Raji (cell line): Measurements from ENCODE around the gene MYH9.

ENCODE experiments used
- POLR2A ChIP-seq: IDR thresholded peaks from 2 replicates; pipeline ENCODE4 v1.6.1; 2011; ENCODE audit warnings: low read depth, low read length, control low read depth; ENCODE audit not compliant: insufficient read depth

Gene MYH9

DNA sequence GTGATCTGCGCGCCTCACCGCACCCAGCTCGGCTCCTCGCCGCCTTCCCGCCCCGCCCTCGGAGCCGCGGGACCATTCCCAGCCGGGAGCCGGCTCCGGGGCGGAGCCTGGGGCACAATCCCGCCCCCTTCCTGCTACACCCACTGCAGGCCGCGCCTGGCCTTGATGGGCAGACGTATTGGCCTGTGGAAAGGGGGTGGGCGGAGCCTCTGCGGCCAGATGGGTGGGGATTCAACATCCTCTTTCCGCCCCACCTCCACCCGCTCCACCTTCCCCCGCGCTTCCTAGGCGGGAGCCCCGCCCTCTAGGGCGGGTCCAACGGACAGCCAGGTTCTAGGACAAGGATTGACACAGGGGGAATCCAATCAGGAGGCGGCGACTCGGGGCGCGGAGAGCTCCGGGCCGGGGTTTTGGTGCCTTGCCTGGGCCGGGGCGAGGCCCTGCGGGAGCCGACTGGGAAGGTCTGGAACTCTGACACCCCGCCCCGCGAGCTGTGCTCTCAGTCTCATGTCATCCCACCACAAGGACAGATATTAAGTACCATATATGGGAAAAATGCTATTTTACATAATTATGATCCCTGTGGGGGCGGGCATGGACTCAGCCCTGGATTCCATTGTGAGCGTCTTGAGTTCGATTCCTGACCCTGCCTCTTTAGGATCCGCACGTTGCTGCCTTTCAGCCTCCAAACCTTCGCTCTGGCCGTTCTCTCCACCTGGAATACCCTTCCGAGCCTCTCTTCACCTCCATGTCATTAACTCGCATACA, at the start of gene MYH9:
Gene MYH9 (minus strand): TSS at position 9 of the 768 bp plus-strand sequence. CDS start 38,731 bp downstream, outside the sequence.
- no peak for TF ChIP-seq POLR2A

DNA sequence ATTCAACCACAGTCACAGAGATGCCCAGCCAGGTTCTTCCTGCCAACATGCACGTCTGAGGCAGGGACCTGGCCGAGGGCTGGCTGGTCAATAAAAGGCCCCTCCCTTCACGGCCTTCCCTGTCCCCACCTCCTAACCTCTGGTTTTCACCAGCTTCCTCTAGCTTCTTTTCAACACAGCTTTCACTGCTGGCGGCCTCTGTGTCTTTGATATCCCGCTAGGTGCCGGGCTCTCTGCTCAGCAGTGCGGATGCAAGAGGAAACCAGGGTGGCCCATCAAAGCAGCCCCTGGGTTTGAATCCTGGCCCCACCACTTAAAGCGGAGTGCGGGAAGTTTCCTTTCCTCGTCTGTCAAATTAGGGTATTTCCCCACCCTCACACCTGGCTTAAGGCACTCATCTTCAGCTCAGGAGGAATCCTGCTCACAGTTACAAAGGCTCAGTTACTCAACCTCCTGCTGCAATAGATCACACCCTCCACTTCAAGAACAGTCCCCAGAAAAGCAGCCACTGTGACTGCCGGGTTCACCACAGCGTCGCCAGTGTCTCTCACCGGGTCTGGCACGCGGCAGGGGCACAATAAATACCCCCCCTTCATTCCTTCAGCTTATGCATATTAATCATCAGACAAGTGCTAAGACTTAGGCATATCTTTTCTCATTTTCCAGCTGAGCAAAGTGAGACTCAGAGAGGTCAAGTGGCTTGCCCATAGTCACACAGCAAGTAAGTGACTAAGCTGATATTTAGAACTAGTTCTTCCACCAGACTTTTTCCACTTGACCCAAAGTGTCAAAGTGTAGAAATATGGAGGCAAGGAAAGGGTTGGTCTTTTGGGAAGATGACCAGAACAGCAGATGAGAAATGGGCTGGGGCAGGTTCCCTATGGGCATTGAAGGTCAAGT, 48.0 kb upstream of the MYH9 start:
- TF ChIP-seq POLR2A = no peak

DNA sequence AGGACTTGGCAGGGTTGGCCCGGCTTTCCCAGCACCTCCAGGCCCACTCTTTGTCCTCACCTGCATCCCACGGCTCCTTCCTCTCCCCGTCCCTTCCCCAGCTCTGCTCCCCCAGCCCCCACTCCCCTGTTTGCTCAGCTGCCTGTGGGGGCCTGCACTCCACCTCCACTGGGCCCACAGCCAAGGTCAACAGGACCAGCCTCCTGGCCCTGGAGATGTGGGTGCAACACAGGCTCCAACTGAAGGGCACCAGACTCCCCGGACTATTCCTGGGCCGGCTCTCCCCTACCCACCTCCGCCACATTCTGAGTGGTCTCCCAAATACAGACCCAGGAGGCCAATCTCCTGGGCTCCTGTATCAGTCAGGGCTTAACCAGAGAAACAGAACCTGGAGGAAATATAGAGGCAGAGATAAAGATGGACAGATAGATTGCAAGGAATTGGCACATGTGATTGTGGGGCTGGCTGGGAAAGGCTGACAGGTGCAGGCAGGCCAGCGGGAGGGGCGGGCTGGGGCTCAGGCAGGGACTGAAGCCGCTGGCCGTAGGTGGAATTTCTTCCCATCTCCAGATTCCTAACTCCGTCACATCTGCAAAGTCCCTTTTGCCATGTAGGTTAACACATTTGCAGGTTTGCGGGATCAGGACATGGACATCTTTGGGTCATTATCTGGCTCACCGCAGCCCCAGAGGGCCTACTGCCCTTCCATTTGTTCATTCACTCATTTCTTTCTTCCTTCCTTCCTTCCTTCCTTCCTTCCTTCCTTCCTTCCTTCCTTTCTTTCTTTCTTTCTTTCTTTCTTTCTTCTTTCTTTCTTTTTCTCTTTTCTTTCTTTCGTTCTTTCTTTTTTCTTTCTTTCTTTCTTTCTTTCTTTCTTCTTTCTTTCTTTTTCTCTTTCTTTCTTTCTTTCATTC, 45.8 kb upstream of the MYH9 start:
- no peak for TF ChIP-seq POLR2A

DNA sequence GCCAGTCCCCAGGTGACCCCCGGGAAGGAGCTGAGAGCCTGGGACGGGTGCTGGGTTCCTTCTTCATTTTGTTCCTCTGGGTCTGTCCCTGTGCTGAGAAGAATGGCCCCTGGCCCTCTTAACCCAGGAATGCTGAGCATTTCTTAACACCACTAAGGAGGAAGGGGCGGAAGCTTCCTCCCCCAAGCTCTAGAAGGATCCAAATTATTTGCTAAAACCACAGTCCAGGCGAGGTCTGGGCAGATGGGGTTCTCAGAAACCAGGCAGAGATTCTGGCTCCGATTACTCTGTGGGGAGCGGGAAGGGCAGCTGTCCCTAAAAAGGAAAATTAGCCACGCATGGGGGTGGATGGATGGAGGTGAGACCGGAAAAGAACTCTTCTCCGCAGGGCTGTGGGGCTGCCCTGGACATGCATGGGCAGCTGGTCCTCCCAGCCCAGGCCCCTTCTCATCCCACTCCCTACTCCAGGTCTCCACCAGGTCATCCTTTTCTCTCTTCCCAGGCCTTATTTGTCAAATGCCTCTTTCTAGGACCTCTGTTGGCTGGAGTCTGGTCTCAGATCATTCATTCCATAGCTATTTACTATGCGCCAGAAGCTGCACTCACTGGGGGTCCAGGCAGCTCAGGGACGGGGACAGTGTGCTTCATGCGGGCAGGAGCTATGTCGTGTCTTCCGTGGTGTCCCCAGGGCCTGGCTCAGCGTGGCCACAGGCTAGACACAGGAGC, 45.0 kb upstream of the MYH9 start:
- no peak for TF ChIP-seq POLR2A

DNA sequence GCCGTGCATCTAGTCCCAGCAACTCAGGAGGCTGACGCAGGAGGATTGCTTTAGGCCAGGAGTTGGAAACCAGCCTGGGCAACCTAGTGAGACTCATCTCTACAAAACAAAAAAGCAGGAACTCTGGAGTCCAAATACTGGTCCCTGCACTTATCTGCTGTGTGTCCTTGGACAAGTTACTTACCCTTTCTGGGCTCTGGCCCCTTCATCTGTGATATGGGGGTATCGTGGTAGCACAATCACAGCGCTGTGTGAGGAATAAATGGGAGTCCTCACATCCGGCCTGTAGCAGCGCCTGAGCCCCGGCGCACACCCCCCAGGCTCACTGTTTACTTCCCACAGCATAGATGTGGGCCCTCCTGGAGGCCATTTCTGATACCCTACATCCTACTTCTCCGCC, 44.2 kb upstream of the MYH9 start:
- TF ChIP-seq POLR2A = no peak

DNA sequence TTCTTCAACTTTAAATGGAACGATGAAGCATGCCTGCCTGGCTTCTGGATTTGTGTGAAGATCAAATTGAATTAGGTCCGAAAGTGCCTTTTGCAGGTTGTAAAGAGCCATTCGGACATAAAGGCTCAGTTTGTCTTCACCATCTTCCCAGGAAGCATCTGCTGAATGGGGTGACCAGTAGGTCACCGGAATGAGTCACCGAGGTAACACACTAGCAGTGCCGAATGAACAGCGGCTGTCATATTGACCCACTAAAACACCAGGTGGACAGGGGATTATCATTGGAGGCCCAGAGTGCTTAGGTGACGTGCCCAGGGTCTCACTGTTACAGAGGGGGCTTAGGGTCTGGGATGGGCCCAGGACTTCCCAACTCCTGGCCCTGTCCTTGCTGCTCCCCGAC, 43.1 kb upstream of the MYH9 start:
- TF ChIP-seq POLR2A = no peak

DNA sequence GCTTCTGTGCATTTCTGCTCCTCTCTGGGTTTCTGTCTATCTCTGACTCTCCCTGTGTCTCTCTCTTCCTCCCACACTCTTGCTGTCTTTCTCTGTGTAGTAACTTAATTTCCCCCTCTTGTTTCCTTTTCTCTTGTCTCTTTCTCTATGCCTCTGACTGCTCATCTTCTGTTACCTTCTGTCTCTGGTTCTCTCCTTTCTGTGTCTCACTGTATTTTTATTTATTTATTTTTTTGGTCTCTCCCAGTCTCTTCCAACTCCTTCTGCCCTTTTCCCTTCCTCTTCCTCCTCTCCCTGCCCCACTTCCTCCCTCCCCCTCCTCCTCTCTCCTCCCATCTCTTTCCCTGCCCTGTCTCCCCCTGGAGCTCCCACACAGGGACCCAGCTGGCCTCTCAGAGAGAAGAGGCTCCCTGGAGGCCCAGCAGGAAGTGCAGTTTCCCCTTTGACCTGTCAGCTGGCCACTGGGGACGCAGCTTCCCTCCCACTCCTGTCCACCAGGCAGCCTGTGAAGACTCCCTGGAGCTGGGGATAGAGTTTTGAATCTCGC, 38.3 kb upstream of the MYH9 start:
- TF ChIP-seq POLR2A = no peak

DNA sequence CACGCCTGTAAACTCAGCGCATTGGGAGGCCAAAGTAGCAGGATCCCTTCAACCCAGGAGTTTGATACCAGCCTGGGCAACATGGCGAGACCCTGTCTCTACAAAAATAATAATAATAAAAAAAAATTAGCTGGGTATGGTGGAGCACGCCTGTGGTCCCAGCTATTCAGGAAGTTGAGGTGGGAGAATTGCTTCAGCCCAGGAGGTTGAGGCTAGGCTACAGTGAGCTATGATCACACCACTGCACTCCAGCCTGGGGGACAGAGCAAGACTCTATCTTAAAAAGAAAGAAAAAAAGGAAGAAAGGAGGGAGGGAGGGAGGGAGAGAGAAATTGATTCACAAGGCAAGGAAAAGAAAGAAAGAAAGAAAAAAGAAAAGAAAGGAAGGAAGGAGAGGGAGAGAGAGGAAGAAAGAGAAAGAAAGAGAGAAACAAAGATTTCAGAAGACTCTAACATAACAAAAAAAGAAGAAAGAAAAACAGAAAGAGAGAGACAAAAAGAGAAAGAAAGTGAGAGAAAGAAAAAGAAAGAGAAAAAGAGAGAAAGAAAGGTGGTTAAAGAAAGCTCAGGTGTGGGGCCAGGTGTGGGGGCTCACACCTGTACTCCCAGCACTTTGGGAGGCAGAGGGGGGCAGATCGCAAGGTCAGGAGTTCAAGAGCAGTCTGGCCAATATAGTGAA, 37.3 kb upstream of the MYH9 start:
- no peak for TF ChIP-seq POLR2A

DNA sequence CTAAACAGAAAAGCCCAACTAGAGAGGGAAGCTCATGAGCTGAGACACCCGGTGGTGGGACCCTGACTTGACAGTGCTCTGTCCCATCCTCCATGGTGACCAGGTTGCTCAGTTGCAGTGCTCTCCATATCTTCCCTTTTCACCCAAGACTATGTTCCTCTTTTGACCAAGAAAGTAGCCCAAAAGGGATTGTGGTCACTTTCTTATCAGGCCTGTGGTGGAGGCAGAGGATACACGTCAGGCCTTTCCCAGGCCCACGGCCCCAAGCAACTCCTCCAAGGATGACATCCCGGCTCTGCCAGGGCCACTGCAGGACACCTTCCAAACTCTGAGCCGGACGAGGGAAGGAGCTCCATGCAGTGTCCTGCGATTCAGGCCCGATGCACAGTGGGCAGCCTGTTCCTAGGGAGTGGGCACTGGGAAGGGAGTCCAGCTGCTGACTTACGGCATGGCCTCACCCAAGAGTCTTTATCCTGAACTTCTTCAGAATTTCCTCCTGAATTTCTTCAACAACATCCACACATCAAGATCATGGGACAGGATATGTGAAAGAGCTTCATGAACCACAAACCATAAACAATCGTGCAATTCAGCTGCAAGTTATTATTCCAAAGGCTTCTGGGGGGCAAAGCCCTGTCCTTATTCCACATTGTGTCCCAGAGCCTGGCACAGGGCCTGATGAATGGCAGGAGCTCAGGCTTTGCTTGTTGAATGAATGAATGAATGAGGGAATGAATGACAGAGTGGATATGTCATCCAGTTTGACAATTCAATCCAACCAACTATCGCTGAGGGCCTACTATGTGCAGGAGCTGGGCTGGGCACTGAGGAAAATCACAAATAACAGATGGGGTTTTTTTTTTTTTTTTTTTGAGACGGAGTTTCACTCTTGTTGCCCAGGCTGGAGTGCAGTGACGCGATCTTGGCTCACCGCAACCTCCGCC, 36.0 kb upstream of the MYH9 start:
- no peak for TF ChIP-seq POLR2A

DNA sequence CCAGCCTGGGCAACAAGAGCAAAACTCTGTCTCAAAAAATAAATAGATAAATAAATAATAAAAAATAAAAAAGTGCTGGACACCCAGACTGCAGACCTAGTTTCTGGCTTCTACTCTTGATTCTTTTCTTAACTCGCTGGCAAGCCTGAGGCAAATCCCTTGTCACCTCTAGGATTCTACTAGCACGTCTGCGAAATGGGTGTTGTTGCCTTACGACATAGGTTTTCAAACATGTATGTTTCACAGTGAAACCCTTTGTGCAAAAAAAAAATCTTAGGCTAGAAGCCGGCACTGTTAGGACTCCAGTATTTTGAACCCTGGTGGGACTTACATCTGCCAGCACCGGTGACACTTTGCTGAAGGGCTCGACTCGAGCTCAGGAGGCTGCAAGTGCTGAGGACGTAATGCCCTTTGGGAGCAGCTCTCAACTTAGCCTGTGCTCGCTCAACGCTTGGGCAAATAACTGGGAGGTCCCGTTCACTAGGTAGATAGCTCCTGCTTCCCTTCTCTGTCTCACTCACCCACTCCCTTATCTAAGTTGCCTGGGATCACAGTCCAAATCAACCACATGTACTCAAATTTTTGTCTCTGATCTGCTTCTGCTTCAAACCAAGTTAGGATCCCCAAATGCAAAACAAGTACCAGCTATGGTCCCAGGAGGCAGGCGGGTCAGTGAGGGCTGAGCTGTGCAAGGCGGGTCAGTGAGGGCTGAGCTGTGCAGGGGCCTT, 34.7 kb upstream of the MYH9 start:
- TF ChIP-seq POLR2A = no peak

DNA sequence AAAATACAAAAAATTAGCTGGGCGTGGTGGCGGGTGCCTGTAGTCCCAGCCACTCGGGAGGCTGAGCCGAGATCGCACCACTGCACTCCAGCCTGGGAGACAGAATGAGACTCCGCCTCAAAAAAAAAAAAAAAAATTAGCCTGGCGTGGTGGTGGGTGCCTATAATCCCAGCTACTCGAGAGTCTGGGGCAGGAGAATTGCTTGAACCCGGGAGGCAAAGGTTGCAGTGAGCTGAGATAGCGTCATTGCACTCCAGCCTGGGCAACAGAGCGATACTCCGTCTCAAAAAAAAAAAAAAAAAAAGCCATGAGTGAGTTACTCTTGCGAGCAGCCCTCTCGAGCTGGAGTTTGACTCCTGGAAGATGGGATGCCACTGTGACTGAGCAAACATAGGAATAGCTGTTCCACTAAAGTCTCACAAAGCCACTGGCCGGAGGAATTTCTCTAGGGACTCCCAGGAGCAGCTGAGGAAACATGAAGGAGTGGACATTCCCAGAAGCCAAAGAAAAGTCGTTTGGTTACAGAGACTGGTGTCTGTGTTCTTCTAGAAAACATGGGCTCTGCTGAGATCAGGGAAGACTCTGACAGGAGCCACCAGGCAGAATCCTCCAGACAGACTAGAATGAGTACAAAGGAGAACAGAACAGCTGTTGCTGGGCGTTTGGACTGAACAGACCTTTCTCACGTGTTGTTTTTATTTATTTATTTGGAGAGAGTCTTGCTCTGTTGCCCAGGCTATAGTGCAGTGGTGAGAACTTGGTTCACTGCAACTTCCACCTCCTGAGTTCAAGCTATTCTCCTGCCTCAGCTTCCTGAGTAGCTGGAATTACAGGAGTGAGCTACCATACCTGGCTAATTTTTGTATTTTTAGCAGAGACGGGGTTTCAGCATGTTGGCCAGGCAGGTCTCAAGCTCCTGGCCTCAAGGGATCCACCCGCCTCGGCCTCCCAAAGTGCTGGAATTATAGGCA, 32.4 kb upstream of the MYH9 start:
- TF ChIP-seq POLR2A = no peak
